Natural killer cell (primary cell): ENCODE measurements around the gene GNAO1. TPM values are rescaled to one million over a fixed set of nuclear protein-coding genes. Genes with fewer than 3 reads are reported as not detected.

Experiments used
- ATAC-seq, 3 donors: fragments of 150-1000 bp in 2 of 3; fragments of 200-7000 bp in 1 of 3; cut with Tn5 transposase; 1 replicate in 1 of 3; 2 replicates in 2 of 3; pipeline ENCODE4 v1.10.0; 2021; ENCODE audit warnings: mild to moderate bottlenecking in 2 of 3, moderate library complexity in 2 of 3
- DNase-seq, 2 donors: peaks; one replicate each; pipeline versions ENCODE4 v3.0.0 to v3.0.0-alpha.2; 2013 to 2021; ENCODE audit warnings: mixed read lengths in 1 of 2
- H3K27ac ChIP-seq: one replicate; pipeline ENCODE4 v1.5.1; 2013; ENCODE audit warnings: mild to moderate bottlenecking, low read length
- H3K27me3 ChIP-seq: one replicate; pipeline ENCODE4 v1.6.1; 2013; ENCODE audit warnings: low read length; ENCODE audit not compliant: control insufficient read depth, insufficient read depth
- H3K36me3 ChIP-seq: one replicate; pipeline ENCODE4 v1.6.1; 2013; ENCODE audit warnings: low read length; ENCODE audit not compliant: control insufficient read depth, insufficient read depth
- H3K4me1 ChIP-seq: one replicate; pipeline ENCODE4 v1.6.1; 2013; ENCODE audit warnings: low read length; ENCODE audit not compliant: control insufficient read depth, insufficient read depth
- H3K4me3 ChIP-seq: one replicate; pipeline ENCODE4 v1.5.1; 2013; ENCODE audit warnings: low read length
- H3K9me3 ChIP-seq: one replicate; pipeline ENCODE4 v1.6.1; 2013; ENCODE audit warnings: low read length; ENCODE audit not compliant: control insufficient read depth, insufficient read depth
- H3K27ac Mint-ChIP-seq, 2 donors: one replicate each; pipeline ENCODE4 v1.8.0; 2022; ENCODE audit warnings: mild to moderate bottlenecking in 2 of 2, mixed read lengths in 2 of 2, moderate library complexity in 1 of 2
- H3K27me3 Mint-ChIP-seq, 2 donors: one replicate each; pipeline ENCODE4 v1.8.0; 2022; ENCODE audit warnings: low read depth in 2 of 2, mixed read lengths in 2 of 2
- H3K36me3 Mint-ChIP-seq: one replicate; pipeline ENCODE4 v1.8.0; 2022; ENCODE audit warnings: mixed read lengths
- H3K4me1 Mint-ChIP-seq, 2 donors: one replicate each; pipeline ENCODE4 v1.8.0; 2022; ENCODE audit warnings: mixed read lengths in 2 of 2
- H3K4me3 Mint-ChIP-seq: one replicate; pipeline ENCODE4 v1.8.0; 2022; ENCODE audit warnings: mild to moderate bottlenecking, moderate library complexity, mixed read lengths
- H3K9me3 Mint-ChIP-seq, 2 donors: one replicate each; pipeline ENCODE4 v1.8.0; 2022; ENCODE audit warnings: mixed read lengths in 2 of 2
- CTCF ChIP-seq: fragments of 200-600 bp; IDR thresholded peaks from one replicate; pipeline ENCODE4 v1.8.0; 2022; ENCODE audit warnings: antibody characterized with exemption
- WGBS: methylation state at CpG from one replicate; pipeline ENCODE4 v1.1.7; 2013; ENCODE audit warnings: missing lambda C conversion rate; ENCODE audit not compliant: insufficient coverage; 5-methylcytosine and 5-hydroxymethylcytosine counted together
- intact Hi-C: fragments of 100-400 bp; cut with micrococcal nuclease; formaldehyde crosslinking; loops from one replicate; pipeline ENCODE4 v1.14.2; 2022
- total RNA-seq, 4 donors: library from RNA; stranded (reverse); fragments of 120-200 nt in 1 of 4; gene quantifications; one replicate each; pipeline versions ENCODE4 v1.2.3 to v1.2.4, GENCODE V29; 2013 to 2022

Gene GNAO1
- total RNA-seq, 3 donors from 2014 or later (not counting 1 experiment from before 2014, with no cell fraction given), result 0.45 to 4.6 (median 1.1) TPM

- TF ChIP-seq CTCF, result no peak
These were observed 128.8 kb downstream of the GNAO1 start for GRCh38 chr16:56320056-56320455.

DNA sequence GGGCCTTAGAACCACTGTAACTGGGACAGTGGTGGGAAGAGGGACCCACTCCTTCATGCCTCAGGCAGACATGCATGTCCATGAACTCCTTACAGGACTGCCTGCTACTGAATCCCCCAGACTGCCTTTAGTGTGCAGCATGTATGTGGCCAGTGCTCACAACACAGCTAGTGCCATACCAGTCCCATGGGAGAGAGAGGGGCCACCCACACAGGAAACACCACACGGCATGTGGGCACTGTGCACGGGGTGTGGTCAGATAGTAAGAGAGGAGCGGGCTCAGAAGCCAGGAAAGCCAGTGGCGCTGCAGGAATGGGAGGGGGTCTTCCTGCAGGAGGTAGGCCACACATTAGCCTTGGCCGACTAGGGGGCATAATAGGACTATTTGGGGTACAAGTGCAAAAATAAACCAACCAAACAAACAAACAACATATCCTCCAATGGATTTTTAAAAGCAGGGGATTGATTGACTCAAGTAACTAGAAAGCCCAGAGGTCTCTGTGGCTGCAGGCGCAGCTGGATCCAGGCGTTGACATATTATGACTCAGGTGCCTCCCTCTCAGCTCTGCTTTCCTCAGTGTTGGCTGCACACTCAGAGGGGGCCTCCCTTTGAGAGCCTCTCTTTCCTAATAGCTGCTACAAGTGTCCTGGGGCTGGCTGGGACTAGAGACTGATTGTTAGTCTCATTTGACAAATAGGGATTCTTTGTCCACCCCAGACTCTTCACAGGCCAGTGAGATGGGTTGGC, 129.7 kb downstream of the GNAO1 start:
- Histone ChIP-seq H3K27me3 (no peaks in the 10 kb centered on the region), H3K36me3 (no peaks in the 10 kb centered on the region), H3K9me3 (no peaks in the 10 kb centered on the region), H3K4me3 (no peak overlapping the region), H3K4me1 (peaks cover 7% of the 10 kb centered on the region), H3K27ac (no peak overlapping the region)
- Mint-ChIP-seq H3K9me3 (no peaks in the 10 kb centered on the region), H3K27me3 (peaks cover 0 to 5% of the 10 kb centered on the region in 2 donors), H3K4me3 (no peak overlapping the region), H3K4me1 (peaks cover 0 to 14% of the 10 kb centered on the region in 2 donors), H3K27ac (no peak overlapping the region), H3K36me3 (no peaks in the 10 kb centered on the region)
- DNase-seq (no peak), ATAC-seq (no peak)
- intact Hi-C loops, result no loop called here
- 37% methylated on average over 7 of the region's 7 CpGs for WGBS
- no peak for TF ChIP-seq CTCF

More at GRCh38 chr16:56320056-56320455, 128.8 kb downstream of the GNAO1 start:
- H3K27me3 ChIP-seq, result no peaks in the 10 kb centered on the region
- H3K9me3 ChIP-seq, result no peaks in the 10 kb centered on the region
- ATAC-seq, result no peak
- Mint-ChIP-seq H3K27me3 (peaks cover 0 to 5% of the 10 kb centered on the region in 2 donors), H3K27ac (no peak overlapping the region), H3K4me1 (peaks cover 0 to 14% of the 10 kb centered on the region in 2 donors), H3K36me3 (no peaks in the 10 kb centered on the region), H3K4me3 (no peak overlapping the region), H3K9me3 (no peaks in the 10 kb centered on the region)
- peaks cover 7% of the 10 kb centered on the region for H3K4me1 ChIP-seq
- DNase-seq, result no peak
- intact Hi-C loops, result no loop called here
- H3K36me3 ChIP-seq, result no peaks in the 10 kb centered on the region
- H3K4me3 ChIP-seq, result no peak overlapping the region
- 93% methylated on average over 8 of the region's 8 CpGs for WGBS
- H3K27ac ChIP-seq, result no peak overlapping the region

GRCh38 chr16:56321571-56321970, 130.3 kb downstream of the GNAO1 start:
- Histone ChIP-seq H3K9me3 (no peaks in the 10 kb centered on the region), H3K4me1 (peaks cover 7% of the 10 kb centered on the region), H3K27ac (no peak overlapping the region), H3K4me3 (no peak overlapping the region), H3K27me3 (no peaks in the 10 kb centered on the region), H3K36me3 (no peaks in the 10 kb centered on the region)
- DNase-seq (no peak), ATAC-seq (no peak)
- no peak for TF ChIP-seq CTCF
- H3K4me3 Mint-ChIP-seq, result no peak overlapping the region
- intact Hi-C loops, result no loop called here
- no peaks in the 10 kb centered on the region for H3K36me3 Mint-ChIP-seq
- no peaks in the 10 kb centered on the region for H3K9me3 Mint-ChIP-seq
- peaks cover 0 to 19% of the 10 kb centered on the region in 2 donors for H3K4me1 Mint-ChIP-seq
- H3K27ac Mint-ChIP-seq, result no peak overlapping the region
- 87% methylated on average over 9 of the region's 9 CpGs for WGBS
- H3K27me3 Mint-ChIP-seq, result peaks cover 0 to 5% of the 10 kb centered on the region in 2 donors

DNA sequence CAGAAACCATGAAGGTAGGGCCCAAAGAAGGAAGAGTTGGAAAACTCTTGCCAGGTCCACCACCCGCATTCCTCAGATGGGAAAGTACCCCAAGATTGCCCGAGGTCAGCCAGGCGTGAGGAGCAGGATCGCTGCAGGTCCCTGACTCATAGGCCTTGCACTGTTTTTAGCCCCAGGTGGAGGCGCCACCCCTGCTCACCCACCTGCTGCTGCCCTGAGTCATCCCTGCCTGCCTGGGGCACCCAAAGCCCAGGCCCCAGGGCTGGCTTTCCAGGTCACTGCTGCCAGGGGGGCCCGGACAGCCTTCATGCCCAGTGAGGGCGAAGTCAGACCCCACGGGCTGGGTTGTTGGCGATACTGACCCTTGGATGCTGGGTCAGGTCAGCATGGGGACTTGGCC, 133.1 kb downstream of the GNAO1 start:
- Mint-ChIP-seq H3K36me3 (no peaks in the 10 kb centered on the region), H3K27ac (no peak overlapping the region), H3K9me3 (no peaks in the 10 kb centered on the region), H3K4me3 (no peak overlapping the region), H3K4me1 (peaks cover 0 to 5% of the 10 kb centered on the region in 2 donors), H3K27me3 (no peaks in the 10 kb centered on the region)
- no peak for ATAC-seq
- H3K4me1 ChIP-seq, result no peaks in the 10 kb centered on the region
- H3K4me3 ChIP-seq, result no peak overlapping the region
- no peak for TF ChIP-seq CTCF
- H3K27me3 ChIP-seq, result no peaks in the 10 kb centered on the region
- WGBS, result 91% methylated on average over 9 of the region's 9 CpGs
- intact Hi-C loops, result no loop called here
- no peak for DNase-seq
- no peaks in the 10 kb centered on the region for H3K9me3 ChIP-seq
- H3K27ac ChIP-seq, result no peak overlapping the region
- H3K36me3 ChIP-seq, result no peaks in the 10 kb centered on the region
